GM12801 (cell line): Measurements from ENCODE around the gene DIPK1C.

Experiments
- TF ChIP-seq, protein P1 (sequence below): IDR thresholded peaks from one replicate; pipeline ENCODE4 v1.5.1; 2011; ENCODE audit warnings: control low read depth; ENCODE audit not compliant: insufficient read length; ENCODE audit errors: extremely low read depth

DIPK1C gene

GRCh38 chr18:74387383-74387782 lies 69.7 kb downstream of the DIPK1C start:
- TF ChIP-seq, protein P1, sequence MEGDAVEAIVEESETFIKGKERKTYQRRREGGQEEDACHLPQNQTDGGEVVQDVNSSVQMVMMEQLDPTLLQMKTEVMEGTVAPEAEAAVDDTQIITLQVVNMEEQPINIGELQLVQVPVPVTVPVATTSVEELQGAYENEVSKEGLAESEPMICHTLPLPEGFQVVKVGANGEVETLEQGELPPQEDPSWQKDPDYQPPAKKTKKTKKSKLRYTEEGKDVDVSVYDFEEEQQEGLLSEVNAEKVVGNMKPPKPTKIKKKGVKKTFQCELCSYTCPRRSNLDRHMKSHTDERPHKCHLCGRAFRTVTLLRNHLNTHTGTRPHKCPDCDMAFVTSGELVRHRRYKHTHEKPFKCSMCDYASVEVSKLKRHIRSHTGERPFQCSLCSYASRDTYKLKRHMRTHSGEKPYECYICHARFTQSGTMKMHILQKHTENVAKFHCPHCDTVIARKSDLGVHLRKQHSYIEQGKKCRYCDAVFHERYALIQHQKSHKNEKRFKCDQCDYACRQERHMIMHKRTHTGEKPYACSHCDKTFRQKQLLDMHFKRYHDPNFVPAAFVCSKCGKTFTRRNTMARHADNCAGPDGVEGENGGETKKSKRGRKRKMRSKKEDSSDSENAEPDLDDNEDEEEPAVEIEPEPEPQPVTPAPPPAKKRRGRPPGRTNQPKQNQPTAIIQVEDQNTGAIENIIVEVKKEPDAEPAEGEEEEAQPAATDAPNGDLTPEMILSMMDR = no peak
